Endodermal cell (in vitro differentiated cells): ENCODE results near the gene L1CAM. TPM values are rescaled to one million over a fixed set of nuclear protein-coding genes. Genes with fewer than 3 reads are reported as not detected.

Source experiments
- DNase-seq: peaks from one replicate; pipeline ENCODE4 v3.0.0-alpha.2; 2017
- H3K27ac ChIP-seq: 2 replicates; pipeline ENCODE4 v1.5.1; 2013; ENCODE audit warnings: mild to moderate bottlenecking, low read depth, low read length, moderate library complexity
- H3K27me3 ChIP-seq: 2 replicates; pipeline ENCODE4 v1.6.1; 2013; ENCODE audit warnings: mild to moderate bottlenecking, low read length, moderate library complexity; ENCODE audit not compliant: insufficient read depth, control insufficient read depth, poor library complexity, severe bottlenecking
- H3K36me3 ChIP-seq: 2 replicates; pipeline ENCODE4 v1.7.0; 2013; ENCODE audit warnings: mild to moderate bottlenecking, low read length, moderate library complexity; ENCODE audit not compliant: control insufficient read depth, insufficient read depth
- H3K4me1 ChIP-seq: one replicate; pipeline ENCODE4 v1.7.0; 2013; ENCODE audit warnings: low read length; ENCODE audit not compliant: control insufficient read depth, insufficient read depth
- H3K4me3 ChIP-seq: 2 replicates; pipeline ENCODE4 v1.5.1; 2013; ENCODE audit warnings: mild to moderate bottlenecking, low read length, moderate library complexity
- H3K9ac ChIP-seq: 2 replicates; pipeline ENCODE4 v1.6.1; 2013; ENCODE audit warnings: mild to moderate bottlenecking, low read length, moderate library complexity; ENCODE audit not compliant: poor library complexity, severe bottlenecking; ENCODE audit errors: extremely low read depth
- H3K9me3 ChIP-seq: 2 replicates; pipeline ENCODE4 v1.6.1; 2013; ENCODE audit warnings: mild to moderate bottlenecking, low read length, moderate library complexity; ENCODE audit not compliant: control insufficient read depth
- H3K27ac Mint-ChIP-seq: 2 replicates; pipeline ENCODE4 v1.8.0; 2020; ENCODE audit warnings: mixed read lengths
- H3K27me3 Mint-ChIP-seq: 2 replicates; pipeline ENCODE4 v1.8.0; 2021; ENCODE audit warnings: mild to moderate bottlenecking, mixed read lengths; ENCODE audit not compliant: insufficient read depth
- H3K36me3 Mint-ChIP-seq: 2 replicates; pipeline ENCODE4 v1.8.0; 2020; ENCODE audit warnings: low read depth, mixed read lengths
- H3K4me1 Mint-ChIP-seq: 2 replicates; pipeline ENCODE4 v1.8.0; 2020; ENCODE audit warnings: mixed read lengths
- H3K4me3 Mint-ChIP-seq: 2 replicates; pipeline ENCODE4 v1.8.0; 2020; ENCODE audit warnings: mild to moderate bottlenecking, moderate library complexity, mixed read lengths
- H3K9me3 Mint-ChIP-seq: 2 replicates; pipeline ENCODE4 v1.8.0; 2020; ENCODE audit warnings: mild to moderate bottlenecking, mixed read lengths
- WGBS, 2 experiments: methylation state at CpG; one replicate each; pipeline versions ENCODE4 v1.1.5 to v1.1.7; 2013; ENCODE audit warnings: missing lambda C conversion rate in 2 of 2, mixed read lengths in 1 of 2; ENCODE audit not compliant: insufficient coverage in 1 of 2, insufficient read length in 1 of 2; 5-methylcytosine and 5-hydroxymethylcytosine counted together
- total RNA-seq, 2 donors: library from RNA; stranded (reverse); fragmentation: NEBNext Ultra II Directional in 1 of 2; extraction: Animal tissue kit (Norgen Biotek cat#: 25700) in 1 of 2; gene quantifications; 2 replicates in 1 of 2; 3 replicates in 1 of 2; pipeline ENCODE4 v1.2.1, GENCODE V29; 2021
- TF ChIP-seq, protein P1 (sequence below): fragments of 200-600 bp; sonication (generic); conservative IDR thresholded peaks from 2 replicates; pipeline ENCODE4 v1.5.0; 2021; ENCODE audit warnings: antibody characterized with exemption, mild to moderate bottlenecking

Gene L1CAM
- total RNA-seq, 2 donors from 2014 or later: 7.5 to 29.0 TPM

DNA sequence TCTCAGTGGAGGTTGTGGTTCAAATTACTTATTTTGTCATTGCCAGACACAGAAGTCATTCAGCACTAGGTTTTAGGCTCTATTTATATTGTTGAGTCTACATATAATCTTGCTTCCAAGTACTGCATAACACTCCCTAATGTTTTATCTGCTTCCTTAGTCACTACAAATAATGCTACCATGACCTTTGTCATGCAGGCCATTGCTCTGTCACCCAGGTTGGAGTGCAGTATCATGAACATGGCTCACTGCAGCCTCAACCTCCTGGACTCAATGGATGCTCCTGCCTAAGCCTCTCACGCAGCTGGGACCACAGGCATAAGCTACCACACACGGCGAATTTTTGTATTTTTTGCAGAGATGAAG is 32.1 kb downstream of the L1CAM start:
- WGBS, 2 experiments: 92 to 100% methylated on average over 2 to 3 of the region's 3 CpGs
- H3K4me1 Mint-ChIP-seq: peaks cover 11% of the 10 kb centered on the region
- H3K36me3 ChIP-seq: no peaks in the 10 kb centered on the region
- H3K27me3 ChIP-seq: no peaks in the 10 kb centered on the region
- DNase-seq: no peak
- TF ChIP-seq, protein P1, sequence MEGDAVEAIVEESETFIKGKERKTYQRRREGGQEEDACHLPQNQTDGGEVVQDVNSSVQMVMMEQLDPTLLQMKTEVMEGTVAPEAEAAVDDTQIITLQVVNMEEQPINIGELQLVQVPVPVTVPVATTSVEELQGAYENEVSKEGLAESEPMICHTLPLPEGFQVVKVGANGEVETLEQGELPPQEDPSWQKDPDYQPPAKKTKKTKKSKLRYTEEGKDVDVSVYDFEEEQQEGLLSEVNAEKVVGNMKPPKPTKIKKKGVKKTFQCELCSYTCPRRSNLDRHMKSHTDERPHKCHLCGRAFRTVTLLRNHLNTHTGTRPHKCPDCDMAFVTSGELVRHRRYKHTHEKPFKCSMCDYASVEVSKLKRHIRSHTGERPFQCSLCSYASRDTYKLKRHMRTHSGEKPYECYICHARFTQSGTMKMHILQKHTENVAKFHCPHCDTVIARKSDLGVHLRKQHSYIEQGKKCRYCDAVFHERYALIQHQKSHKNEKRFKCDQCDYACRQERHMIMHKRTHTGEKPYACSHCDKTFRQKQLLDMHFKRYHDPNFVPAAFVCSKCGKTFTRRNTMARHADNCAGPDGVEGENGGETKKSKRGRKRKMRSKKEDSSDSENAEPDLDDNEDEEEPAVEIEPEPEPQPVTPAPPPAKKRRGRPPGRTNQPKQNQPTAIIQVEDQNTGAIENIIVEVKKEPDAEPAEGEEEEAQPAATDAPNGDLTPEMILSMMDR: no peak
- no peak overlapping the region for H3K9ac ChIP-seq
- H3K9me3 Mint-ChIP-seq: peaks cover 75% of the 10 kb centered on the region
- no peak overlapping the region for H3K4me3 ChIP-seq
- H3K27me3 Mint-ChIP-seq: no peaks in the 10 kb centered on the region
- H3K27ac Mint-ChIP-seq: no peak overlapping the region
- H3K4me1 ChIP-seq: no peaks in the 10 kb centered on the region
- H3K9me3 ChIP-seq: no peaks in the 10 kb centered on the region
- no peak overlapping the region for H3K4me3 Mint-ChIP-seq
- no peak overlapping the region for H3K27ac ChIP-seq
- H3K36me3 Mint-ChIP-seq: no peaks in the 10 kb centered on the region

DNA sequence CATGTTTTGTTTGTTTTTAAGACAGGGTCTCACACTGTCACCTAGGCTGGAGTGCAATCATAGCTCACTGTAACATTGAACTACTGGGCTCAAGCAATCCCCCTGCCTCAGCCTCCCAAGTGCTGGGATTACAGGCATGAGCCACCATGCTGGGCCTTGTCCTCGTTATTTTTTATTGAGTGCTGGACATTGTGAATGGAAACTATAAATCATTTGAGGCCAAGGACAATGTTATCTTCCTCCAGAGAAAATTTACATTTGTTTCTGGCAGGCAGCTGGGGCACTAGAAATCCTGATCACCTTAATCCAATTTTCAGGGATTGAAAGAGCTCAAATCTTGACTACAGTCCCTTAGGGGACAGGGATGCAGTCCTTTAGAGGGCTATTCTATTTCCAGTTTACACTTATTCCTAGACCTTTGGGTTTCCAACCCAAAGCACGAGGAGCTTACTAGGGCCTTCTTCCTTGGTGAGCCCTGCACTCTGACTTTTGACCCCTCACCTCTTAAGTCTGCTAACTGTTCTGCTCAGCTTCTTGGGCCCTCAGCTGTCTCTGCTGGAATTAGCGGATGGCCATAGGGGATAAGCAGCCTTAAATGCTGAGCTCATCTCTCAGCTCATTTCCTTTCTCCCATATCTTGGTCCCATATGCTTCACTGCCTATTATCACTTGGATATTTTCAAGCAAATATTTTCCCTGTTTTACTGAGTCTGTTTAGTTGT is 32.6 kb downstream of the L1CAM start:
- Mint-ChIP-seq H3K9me3 (peaks cover 69% of the 10 kb centered on the region), H3K36me3 (no peaks in the 10 kb centered on the region), H3K27ac (no peak overlapping the region), H3K4me3 (no peak overlapping the region), H3K27me3 (no peaks in the 10 kb centered on the region), H3K4me1 (peaks cover 11% of the 10 kb centered on the region)
- Histone ChIP-seq H3K9me3 (no peaks in the 10 kb centered on the region), H3K4me3 (no peak overlapping the region), H3K27ac (no peak overlapping the region), H3K9ac (no peak overlapping the region), H3K36me3 (no peaks in the 10 kb centered on the region), H3K27me3 (no peaks in the 10 kb centered on the region), H3K4me1 (no peaks in the 10 kb centered on the region)
- 80 to 81% methylated on average over 2 to 3 of the region's 3 CpGs for WGBS, 2 experiments
- TF ChIP-seq, protein P1: no peak
- DNase-seq: no peak

DNA sequence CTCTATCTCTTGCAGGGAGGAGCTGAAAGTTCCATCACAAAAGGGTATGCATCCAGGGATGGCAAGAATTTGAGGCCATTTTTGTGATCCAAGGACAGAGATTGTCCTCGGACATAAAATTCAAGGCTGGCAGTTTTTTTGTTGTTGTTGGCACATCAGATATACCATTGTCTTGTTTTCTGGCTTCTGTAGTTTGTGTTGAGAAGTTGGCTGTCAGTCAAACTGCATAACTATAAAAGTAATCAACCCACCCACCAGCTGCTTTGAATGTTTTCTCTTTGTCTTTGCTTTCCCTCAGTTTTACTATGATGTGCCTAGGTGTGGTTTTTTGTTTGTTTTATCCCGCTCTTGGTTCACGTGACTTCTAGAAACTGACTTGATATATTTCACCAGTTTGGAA is 34.0 kb downstream of the L1CAM start:
- TF ChIP-seq, protein P1: no peak
- H3K4me3 Mint-ChIP-seq: no peak overlapping the region
- H3K36me3 Mint-ChIP-seq: no peaks in the 10 kb centered on the region
- Histone ChIP-seq H3K9ac (no peak overlapping the region), H3K27ac (no peak overlapping the region), H3K27me3 (no peaks in the 10 kb centered on the region), H3K9me3 (no peaks in the 10 kb centered on the region), H3K4me3 (no peak overlapping the region), H3K36me3 (no peaks in the 10 kb centered on the region), H3K4me1 (no peaks in the 10 kb centered on the region)
- H3K4me1 Mint-ChIP-seq: peaks cover 11% of the 10 kb centered on the region
- H3K27me3 Mint-ChIP-seq: no peaks in the 10 kb centered on the region
- DNase-seq: no peak
- H3K9me3 Mint-ChIP-seq: peaks cover 65% of the 10 kb centered on the region
- no peak overlapping the region for H3K27ac Mint-ChIP-seq
- 80 to 93% methylated on average over 1 to 3 of the region's 3 CpGs for WGBS, 2 experiments
